Ovary (tissue), 9 donors: ENCODE measurements around the gene ATP10B. TPM values are rescaled to one million over a fixed set of nuclear protein-coding genes. Genes with fewer than 3 reads are reported as not detected.

ENCODE experiments used
- DNase-seq, 5 donors: peaks; one replicate each; pipeline ENCODE4 v3.0.0-alpha.2; 2019 to 2020
- H3K27ac ChIP-seq, 2 donors: fragments of 200-600 bp; one replicate each; pipeline versions ENCODE4 v1.5.1 to v1.8.0; 2019 to 2022
- H3K27me3 ChIP-seq: fragments of 200-600 bp; one replicate; pipeline ENCODE4 v1.8.0; 2022
- H3K36me3 ChIP-seq: fragments of 200-600 bp; sonication (generic); one replicate; pipeline ENCODE4 v1.5.1; 2019
- H3K4me1 ChIP-seq: one replicate; pipeline ENCODE4 v1.8.1; 2013; ENCODE audit warnings: mild to moderate bottlenecking, moderate library complexity; ENCODE audit not compliant: insufficient read depth
- H3K4me3 ChIP-seq: fragments of 200-600 bp; sonication (generic); one replicate; pipeline ENCODE4 v1.5.1; 2017
- H3K9me3 ChIP-seq, 2 donors: fragments of 200-600 bp in 1 of 2; sonication (generic) in 1 of 2; one replicate each; pipeline versions ENCODE4 v1.5.1 to v1.8.1; 2013 to 2019; ENCODE audit warnings: mild to moderate bottlenecking in 1 of 2, moderate library complexity in 1 of 2
- EP300 ChIP-seq: sonication (generic); formaldehyde crosslinking; IDR thresholded peaks from one replicate; pipeline ENCODE4 v1.6.1; 2017; ENCODE audit warnings: antibody characterized with exemption
- POLR2A ChIP-seq: fragments of 450-650 bp; IDR thresholded peaks from one replicate; pipeline ENCODE4 v1.6.1; 2017; ENCODE audit warnings: antibody characterized with exemption, mild to moderate bottlenecking, moderate library complexity
- WGBS, 3 donors: extraction: QIAGEN DNeasy Blood & Tissue Kit in 1 of 3; methylation state at CpG; one replicate each; pipeline versions ENCODE4 v1.1.5 to v1.1.7; 2013 to 2017; 5-methylcytosine and 5-hydroxymethylcytosine counted together
- intact Hi-C, 4 donors: fragments of 100-400 bp; cut with DNase I; formaldehyde crosslinking; loops; one replicate each; pipeline versions ENCODE4 v1.11.0 to v1.15.1; 2022 to 2023
- polyA plus RNA-seq, 2 donors: library from polyadenylated mRNA; stranded (reverse); fragments of 200-250 nt in 1 of 2; fragments of 350-450 nt in 1 of 2; fragmentation: Illumina TruSeq in 1 of 2; extraction: RNeasy Lipid Tissue Mini Kit (QIAGEN cat#74804) in 1 of 2; gene quantifications; one replicate each; pipeline ENCODE4 v1.2.3, GENCODE V29; 2013 to 2014
- total RNA-seq, 7 donors: library from RNA; depleted of rRNA in 2 of 7; stranded (reverse); fragments of >200 nt in 2 of 7; fragmentation: NEBNext Ultra II Directional in 3 of 7; extraction: Animal tissue kit (Norgen Biotek cat#: 25700) in 3 of 7; gene quantifications; one replicate each; pipeline versions ENCODE4 v1.1.0 to v1.2.4, GENCODE V29; 2016 to 2023
- TF ChIP-seq, protein P1 (sequence below), 3 donors: fragments of 450-650 bp in 2 of 3; fragments of 200-600 bp in 1 of 3; IDR thresholded peaks; one replicate each; pipeline versions ENCODE4 v1.5.1 to v1.8.0; 2016 to 2022; ENCODE audit warnings: antibody characterized with exemption in 3 of 3, mild to moderate bottlenecking in 1 of 3
- donor health status: DM: no; HTN: no; CAD: no; lungs with moderate emphysema.
- donor health status: DM: no; HTN: no; CAD: no.
- donor health status: Bipolar disorder and iron deficiency.
- donor health status: DM: yes; HTN: yes; CAD: no.
- donor health status: DM: no; HTN: no; CAD: no.
- donor health status: DM: yes; HTN: yes; CAD: no.

The ATP10B gene
- total and polyA plus RNA-seq, 9 donors, result 0.02 to 19.1 (median 0.34) TPM; not detected in 1

DNA sequence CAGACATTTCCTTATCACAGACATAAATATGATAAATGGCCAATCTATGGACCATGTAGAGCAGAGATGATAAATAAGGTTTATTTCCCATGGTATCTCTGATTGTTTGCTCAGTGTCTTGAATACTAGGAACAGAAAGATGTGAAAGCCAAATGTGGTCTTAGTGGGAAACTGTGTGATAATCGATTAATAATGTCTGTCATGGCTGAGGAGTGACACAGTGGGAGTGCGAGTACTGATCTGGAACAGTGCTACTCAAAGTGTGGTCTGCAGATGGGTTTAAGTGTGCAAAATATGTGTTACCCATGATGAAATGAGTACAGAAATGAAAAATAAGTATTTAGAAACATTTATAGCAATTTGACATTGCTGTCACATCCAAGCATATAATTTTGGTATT lies 337.8 kb downstream of the ATP10B start:
- Histone ChIP-seq H3K4me3 (no peak overlapping the region), H3K27me3 (no peaks in the 10 kb centered on the region), H3K9me3 (no peaks in the 10 kb centered on the region), H3K27ac (no peak overlapping the region), H3K36me3 (no peaks in the 10 kb centered on the region), H3K4me1 (no peaks in the 10 kb centered on the region)
- no peak for DNase-seq
- intact Hi-C loops, result no loop called here
- 82 to 88% (median 84%) methylated on average over 2 of the region's 2 CpGs for WGBS, 3 donors
- TF ChIP-seq EP300, result no peak
- TF ChIP-seq, protein P1, sequence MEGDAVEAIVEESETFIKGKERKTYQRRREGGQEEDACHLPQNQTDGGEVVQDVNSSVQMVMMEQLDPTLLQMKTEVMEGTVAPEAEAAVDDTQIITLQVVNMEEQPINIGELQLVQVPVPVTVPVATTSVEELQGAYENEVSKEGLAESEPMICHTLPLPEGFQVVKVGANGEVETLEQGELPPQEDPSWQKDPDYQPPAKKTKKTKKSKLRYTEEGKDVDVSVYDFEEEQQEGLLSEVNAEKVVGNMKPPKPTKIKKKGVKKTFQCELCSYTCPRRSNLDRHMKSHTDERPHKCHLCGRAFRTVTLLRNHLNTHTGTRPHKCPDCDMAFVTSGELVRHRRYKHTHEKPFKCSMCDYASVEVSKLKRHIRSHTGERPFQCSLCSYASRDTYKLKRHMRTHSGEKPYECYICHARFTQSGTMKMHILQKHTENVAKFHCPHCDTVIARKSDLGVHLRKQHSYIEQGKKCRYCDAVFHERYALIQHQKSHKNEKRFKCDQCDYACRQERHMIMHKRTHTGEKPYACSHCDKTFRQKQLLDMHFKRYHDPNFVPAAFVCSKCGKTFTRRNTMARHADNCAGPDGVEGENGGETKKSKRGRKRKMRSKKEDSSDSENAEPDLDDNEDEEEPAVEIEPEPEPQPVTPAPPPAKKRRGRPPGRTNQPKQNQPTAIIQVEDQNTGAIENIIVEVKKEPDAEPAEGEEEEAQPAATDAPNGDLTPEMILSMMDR (IDR thresholded peaks at IDR 0.05), result no peak
- TF ChIP-seq POLR2A, result no peak

DNA sequence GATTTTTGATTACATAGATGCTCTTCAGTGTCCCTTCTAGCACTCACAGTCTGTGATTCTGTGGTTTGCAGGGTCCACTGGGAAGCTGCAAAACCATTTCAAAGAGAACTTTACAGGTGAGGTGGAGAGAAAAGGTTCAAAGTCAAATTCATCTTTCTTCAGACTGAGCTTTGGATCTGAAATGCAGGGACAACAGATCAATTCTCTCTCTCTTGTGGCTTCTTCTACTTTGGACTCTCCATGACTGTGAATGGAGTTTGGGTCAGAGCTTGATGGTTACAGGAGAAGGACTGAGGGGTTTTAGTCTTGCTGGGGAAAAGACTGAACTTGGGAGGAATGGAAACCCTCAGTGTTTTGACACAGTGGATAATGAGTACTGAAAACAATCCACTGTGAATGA lies 338.5 kb downstream of the ATP10B start:
- Histone ChIP-seq H3K36me3 (no peaks in the 10 kb centered on the region), H3K27ac (no peak overlapping the region), H3K27me3 (no peaks in the 10 kb centered on the region), H3K4me1 (no peaks in the 10 kb centered on the region), H3K4me3 (no peak overlapping the region), H3K9me3 (no peaks in the 10 kb centered on the region)
- TF ChIP-seq POLR2A (no peak), EP300 (no peak)
- TF ChIP-seq, protein P1 (IDR thresholded peaks at IDR 0.05), result no peak
- intact Hi-C loops, result no loop called here
- no peak for DNase-seq
